HEK293T (cell line): ENCODE data around the gene UIMC1.

ENCODE experiments used
- BHLHE40 ChIP-seq: fragments of 450-650 bp; IDR thresholded peaks from 2 replicates; pipeline ENCODE4 v1.6.1; 2016; ENCODE audit warnings: mild to moderate bottlenecking, moderate library complexity, borderline replicate concordance
- ELF4 ChIP-seq: fragments of 450-650 bp; IDR thresholded peaks from 2 replicates; pipeline ENCODE4 v1.6.1; 2017; ENCODE audit warnings: antibody characterized with exemption
- FOXA1 ChIP-seq: fragments of 450-650 bp; IDR thresholded peaks from 2 replicates; pipeline ENCODE4 v1.6.1; 2016; ENCODE audit warnings: mild to moderate bottlenecking
- FOXK2 ChIP-seq: fragments of 450-650 bp; IDR thresholded peaks from 2 replicates; pipeline ENCODE4 v1.6.1; 2016; ENCODE audit warnings: mild to moderate bottlenecking
- NFRKB ChIP-seq: fragments of 450-650 bp; IDR thresholded peaks from 2 replicates; pipeline ENCODE4 v1.6.1; 2016; ENCODE audit warnings: mild to moderate bottlenecking, moderate library complexity
- SP1 ChIP-seq: fragments of 450-650 bp; IDR thresholded peaks from 2 replicates; pipeline ENCODE4 v1.6.1; 2017

DNA sequence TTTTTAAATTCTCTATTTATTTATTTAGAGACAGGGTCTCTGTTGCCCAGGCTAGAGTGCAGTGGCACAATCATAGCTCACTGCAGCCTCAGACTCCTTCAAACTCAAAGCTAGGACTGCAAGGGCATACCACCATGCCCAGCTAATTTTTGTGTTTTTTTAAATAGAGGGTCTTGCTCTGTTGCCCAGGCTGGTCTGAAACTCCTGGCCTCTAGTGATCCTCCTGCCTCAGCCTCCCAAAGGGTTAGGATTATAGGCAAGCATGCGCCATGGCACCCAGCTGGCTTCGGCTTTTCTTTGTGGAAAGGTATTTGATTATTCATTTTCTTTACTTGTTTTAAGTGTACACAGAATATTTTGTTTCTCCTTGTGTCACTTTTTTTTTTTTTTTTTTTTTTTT is 21.1 kb upstream of the UIMC1 start:
- TF ChIP-seq BHLHE40 = no peak
- no peak for TF ChIP-seq SP1
- no peak for TF ChIP-seq ELF4
- no peak for TF ChIP-seq NFRKB
- no peak for TF ChIP-seq FOXA1
- TF ChIP-seq FOXK2 = no peak
